DOHH2 (cell line): Measurements from ENCODE around the gene DNAI1.

Experiments used
- H3F3A ChIP-seq: fragments of 200-600 bp; sonication (generic), shearing (Covaris generic); 2 replicates; pipeline ENCODE4 v1.6.0; 2016; ENCODE audit warnings: antibody characterized with exemption, mild to moderate bottlenecking; ENCODE audit not compliant: control insufficient read depth, insufficient read depth
- H3K27ac ChIP-seq: fragments of 200-600 bp; sonication (generic); 2 replicates; pipeline ENCODE4 v1.5.1; 2014; ENCODE audit warnings: low read depth, mild to moderate bottlenecking, low read length, moderate library complexity
- H3K27me3 ChIP-seq: fragments of 200-600 bp; sonication (generic); 2 replicates; pipeline ENCODE4 v1.6.1; 2014; ENCODE audit warnings: mild to moderate bottlenecking, low read length, mixed read lengths; ENCODE audit not compliant: control insufficient read depth
- H3K36me3 ChIP-seq: fragments of 200-600 bp; sonication (generic); 2 replicates; pipeline ENCODE4 v1.6.1; 2014; ENCODE audit warnings: mild to moderate bottlenecking, low read length, moderate library complexity, mixed read lengths; ENCODE audit not compliant: control insufficient read depth
- H3K4me1 ChIP-seq: fragments of 200-600 bp; sonication (generic); 2 replicates; pipeline ENCODE4 v1.6.1; 2014; ENCODE audit warnings: mild to moderate bottlenecking, low read length, mixed read lengths; ENCODE audit not compliant: control insufficient read depth
- H3K4me2 ChIP-seq: fragments of 200-600 bp; sonication (generic); 2 replicates; pipeline ENCODE4 v1.6.0; 2014; ENCODE audit warnings: mild to moderate bottlenecking, low read length, moderate library complexity
- H3K4me3 ChIP-seq: fragments of 200-600 bp; sonication (generic); 2 replicates; pipeline ENCODE4 v1.5.1; 2014; ENCODE audit warnings: mild to moderate bottlenecking, low read length, mixed read lengths
- H3K79me2 ChIP-seq: fragments of 200-600 bp; sonication (generic); 2 replicates; pipeline ENCODE4 v1.6.1; 2014; ENCODE audit warnings: mild to moderate bottlenecking, low read length, mixed read lengths; ENCODE audit not compliant: control insufficient read depth
- H3K9me2 ChIP-seq: fragments of 200-600 bp; sonication (generic); replicated peaks from 2 replicates; pipeline ENCODE4 v1.6.1; 2014; ENCODE audit warnings: mild to moderate bottlenecking, low read length, mixed read lengths; ENCODE audit not compliant: control insufficient read depth
- H3K9me3 ChIP-seq: fragments of 200-600 bp; sonication (generic); 2 replicates; pipeline ENCODE4 v1.6.1; 2014; ENCODE audit warnings: antibody characterized with exemption, low read length, mixed read lengths; ENCODE audit not compliant: control insufficient read depth, insufficient read depth
- H4K20me1 ChIP-seq: fragments of 200-600 bp; sonication (generic); 2 replicates; pipeline ENCODE4 v1.6.0; 2014; ENCODE audit warnings: low read depth, mild to moderate bottlenecking, antibody characterized with exemption, low read length, moderate library complexity; ENCODE audit not compliant: control insufficient read depth, insufficient read depth
- EZH2phosphoT487 ChIP-seq: fragments of 200-600 bp; sonication (generic); IDR thresholded peaks from 2 replicates; pipeline ENCODE4 v1.6.1; 2017; ENCODE audit warnings: borderline replicate concordance, mild to moderate bottlenecking, antibody characterized with exemption, low read length, moderate library complexity, mixed read lengths
- TF ChIP-seq, protein P1 (sequence below): fragments of 200-600 bp; sonication (generic); IDR thresholded peaks from one replicate; pipeline ENCODE4 v1.5.1; 2014; ENCODE audit warnings: antibody characterized with exemption, mild to moderate bottlenecking, low read depth, low read length; ENCODE audit not compliant: poor library complexity, severe bottlenecking

DNAI1 gene

DNA sequence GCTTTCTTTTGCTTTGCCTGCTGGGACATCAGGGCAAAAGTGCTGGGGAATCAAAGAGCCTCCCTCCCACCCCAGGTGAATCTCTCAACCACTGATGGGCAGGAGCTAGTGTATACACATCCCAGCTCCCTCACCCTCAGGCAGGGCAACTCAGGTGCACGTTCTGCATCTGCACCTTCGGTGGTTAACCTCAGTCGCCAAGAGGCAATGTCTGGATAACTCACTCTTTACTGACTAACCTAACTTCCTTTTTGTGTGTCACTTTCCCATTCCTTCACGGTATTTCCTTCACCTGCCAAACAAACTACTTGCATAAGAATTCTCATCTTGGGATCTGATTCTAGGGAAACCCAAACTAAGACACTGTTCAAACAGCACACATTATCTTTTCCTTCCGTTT lies 104.7 kb downstream of the DNAI1 start:
- H3K79me2 ChIP-seq = no peaks in the 10 kb centered on the region
- peaks cover 5% of the 10 kb centered on the region; the same call in 1 of the 2 replicates for H3K9me3 ChIP-seq
- no peaks in the 10 kb centered on the region for H4K20me1 ChIP-seq

DNA sequence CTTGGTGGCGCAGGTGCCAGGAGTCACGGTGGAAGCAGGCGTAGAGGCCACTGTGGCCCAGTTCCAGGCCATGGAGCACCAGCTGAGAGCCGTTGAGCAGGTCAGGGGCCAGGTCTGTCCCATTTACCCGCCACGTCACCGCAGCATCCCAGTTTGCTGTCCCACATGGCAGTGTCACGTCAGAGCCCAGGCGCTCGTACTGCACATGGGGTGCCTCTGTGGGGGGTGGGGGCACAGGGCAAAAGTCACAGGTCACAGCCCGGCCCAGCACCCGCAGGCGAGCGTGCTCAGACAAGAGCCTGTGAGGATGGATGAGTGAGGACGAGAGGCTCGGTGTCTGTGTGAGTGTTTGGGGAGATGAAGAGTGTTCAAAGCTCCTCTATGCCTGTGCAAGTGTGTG lies 106.0 kb downstream of the DNAI1 start:
- H3K27me3 ChIP-seq = peaks cover 27% of the 10 kb centered on the region
- H3K36me3 ChIP-seq = no peaks in the 10 kb centered on the region
- no peaks in the 10 kb centered on the region for H4K20me1 ChIP-seq
- H3K9me2 ChIP-seq = no peaks in the 10 kb centered on the region
- no peaks in the 10 kb centered on the region for H3F3A ChIP-seq
- H3K4me2 ChIP-seq = no peak overlapping the region
- H3K4me1 ChIP-seq = no peaks in the 10 kb centered on the region
- no peak overlapping the region for H3K4me3 ChIP-seq
- TF ChIP-seq, protein P1, sequence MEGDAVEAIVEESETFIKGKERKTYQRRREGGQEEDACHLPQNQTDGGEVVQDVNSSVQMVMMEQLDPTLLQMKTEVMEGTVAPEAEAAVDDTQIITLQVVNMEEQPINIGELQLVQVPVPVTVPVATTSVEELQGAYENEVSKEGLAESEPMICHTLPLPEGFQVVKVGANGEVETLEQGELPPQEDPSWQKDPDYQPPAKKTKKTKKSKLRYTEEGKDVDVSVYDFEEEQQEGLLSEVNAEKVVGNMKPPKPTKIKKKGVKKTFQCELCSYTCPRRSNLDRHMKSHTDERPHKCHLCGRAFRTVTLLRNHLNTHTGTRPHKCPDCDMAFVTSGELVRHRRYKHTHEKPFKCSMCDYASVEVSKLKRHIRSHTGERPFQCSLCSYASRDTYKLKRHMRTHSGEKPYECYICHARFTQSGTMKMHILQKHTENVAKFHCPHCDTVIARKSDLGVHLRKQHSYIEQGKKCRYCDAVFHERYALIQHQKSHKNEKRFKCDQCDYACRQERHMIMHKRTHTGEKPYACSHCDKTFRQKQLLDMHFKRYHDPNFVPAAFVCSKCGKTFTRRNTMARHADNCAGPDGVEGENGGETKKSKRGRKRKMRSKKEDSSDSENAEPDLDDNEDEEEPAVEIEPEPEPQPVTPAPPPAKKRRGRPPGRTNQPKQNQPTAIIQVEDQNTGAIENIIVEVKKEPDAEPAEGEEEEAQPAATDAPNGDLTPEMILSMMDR = no peak
- TF ChIP-seq EZH2phosphoT487 = no peak
- H3K27ac ChIP-seq = no peak overlapping the region
- H3K79me2 ChIP-seq = no peaks in the 10 kb centered on the region
- peaks cover 5% of the 10 kb centered on the region; the same call in 1 of the 2 replicates for H3K9me3 ChIP-seq

More for the DNA sequence above, 104.7 kb downstream of the DNAI1 start:
- H3K4me3 ChIP-seq = no peak overlapping the region
- peaks cover 17% of the 10 kb centered on the region for H3K27me3 ChIP-seq
- H3K4me2 ChIP-seq = no peak overlapping the region
- no peaks in the 10 kb centered on the region for H3F3A ChIP-seq
- no peaks in the 10 kb centered on the region for H3K4me1 ChIP-seq
- no peaks in the 10 kb centered on the region for H3K9me2 ChIP-seq
- no peaks in the 10 kb centered on the region for H3K36me3 ChIP-seq
- H3K27ac ChIP-seq = no peak overlapping the region
- TF ChIP-seq, protein P1 = no peak
- TF ChIP-seq EZH2phosphoT487 = no peak

DNA sequence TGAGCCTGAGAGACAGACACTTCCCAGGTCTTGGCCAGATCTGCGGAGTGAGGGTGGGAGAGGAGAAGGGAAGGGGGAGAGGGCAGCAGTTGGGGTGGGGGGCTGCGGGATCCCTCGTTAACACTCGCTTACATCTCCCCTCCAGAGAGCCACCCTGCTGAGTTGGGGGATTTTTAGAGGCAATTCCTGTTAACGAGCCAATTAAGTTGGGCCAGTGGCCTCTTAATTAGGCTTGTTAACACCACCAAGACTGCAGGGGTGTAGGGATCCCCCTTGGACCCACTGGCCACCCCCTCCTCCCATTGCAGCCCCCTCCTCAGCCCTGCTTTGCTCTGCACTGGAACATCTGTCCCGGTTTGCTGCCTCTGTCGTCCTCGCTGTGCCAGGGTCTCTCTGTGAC lies 107.3 kb downstream of the DNAI1 start:
- peaks cover 31% of the 10 kb centered on the region for H3K27me3 ChIP-seq
- H3K4me2 ChIP-seq = no peak overlapping the region
- TF ChIP-seq, protein P1 = no peak
- no peak for TF ChIP-seq EZH2phosphoT487

More for the DNA sequence above, 107.3 kb downstream of the DNAI1 start:
- H3K27ac ChIP-seq = no peak overlapping the region
- H3K36me3 ChIP-seq = no peaks in the 10 kb centered on the region
- H3K4me1 ChIP-seq = no peaks in the 10 kb centered on the region
- H3K9me2 ChIP-seq = no peaks in the 10 kb centered on the region
- H3K9me3 ChIP-seq = peaks cover 5% of the 10 kb centered on the region; the same call in 1 of the 2 replicates
- H4K20me1 ChIP-seq = no peaks in the 10 kb centered on the region; the same call in 1 of the 2 replicates
- no peaks in the 10 kb centered on the region for H3K79me2 ChIP-seq
- no peak overlapping the region for H3K4me3 ChIP-seq
- H3F3A ChIP-seq = no peaks in the 10 kb centered on the region
